B cell (primary cell): Measurements from ENCODE around the gene VKORC1L1.
"Not testable (repeated sequence)": the region's sequence is repeated elsewhere in the genome, so short reads cannot be mapped to it uniquely, and the experiment has no call there.

Experiments
- EZH2 ChIP-seq: IDR thresholded peaks from 2 replicates; pipeline ENCODE4 v1.6.1; 2012; ENCODE audit warnings: borderline replicate concordance, low read depth, mild to moderate bottlenecking, moderate library complexity, low read length; ENCODE audit not compliant: insufficient read depth, poor library complexity, severe bottlenecking
- TF ChIP-seq, protein P1 (sequence below): fragments of 200-600 bp; IDR thresholded peaks from one replicate; pipeline ENCODE4 v1.8.0; 2022; ENCODE audit warnings: antibody characterized with exemption, mild to moderate bottlenecking

DNA sequence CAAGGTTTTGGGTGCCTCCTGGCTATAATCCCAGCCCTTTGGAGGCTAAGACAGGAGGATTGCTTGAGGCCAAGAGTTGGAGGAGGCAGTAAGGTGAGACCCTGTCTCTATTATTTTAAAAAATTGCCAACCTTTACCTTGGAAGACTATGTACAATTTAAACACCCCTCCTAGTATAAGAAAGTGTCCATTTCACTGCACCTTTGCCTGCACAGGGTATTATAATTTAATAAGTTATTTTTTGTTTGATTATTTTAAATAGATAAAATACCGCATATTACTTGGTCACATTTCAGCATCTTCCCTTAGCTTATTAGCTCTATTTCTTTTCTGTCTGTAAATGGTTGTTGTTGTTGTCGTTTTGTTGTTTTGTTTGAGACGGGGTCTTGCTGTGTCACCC lies 36.2 kb upstream of the VKORC1L1 start:
- TF ChIP-seq, protein P1, sequence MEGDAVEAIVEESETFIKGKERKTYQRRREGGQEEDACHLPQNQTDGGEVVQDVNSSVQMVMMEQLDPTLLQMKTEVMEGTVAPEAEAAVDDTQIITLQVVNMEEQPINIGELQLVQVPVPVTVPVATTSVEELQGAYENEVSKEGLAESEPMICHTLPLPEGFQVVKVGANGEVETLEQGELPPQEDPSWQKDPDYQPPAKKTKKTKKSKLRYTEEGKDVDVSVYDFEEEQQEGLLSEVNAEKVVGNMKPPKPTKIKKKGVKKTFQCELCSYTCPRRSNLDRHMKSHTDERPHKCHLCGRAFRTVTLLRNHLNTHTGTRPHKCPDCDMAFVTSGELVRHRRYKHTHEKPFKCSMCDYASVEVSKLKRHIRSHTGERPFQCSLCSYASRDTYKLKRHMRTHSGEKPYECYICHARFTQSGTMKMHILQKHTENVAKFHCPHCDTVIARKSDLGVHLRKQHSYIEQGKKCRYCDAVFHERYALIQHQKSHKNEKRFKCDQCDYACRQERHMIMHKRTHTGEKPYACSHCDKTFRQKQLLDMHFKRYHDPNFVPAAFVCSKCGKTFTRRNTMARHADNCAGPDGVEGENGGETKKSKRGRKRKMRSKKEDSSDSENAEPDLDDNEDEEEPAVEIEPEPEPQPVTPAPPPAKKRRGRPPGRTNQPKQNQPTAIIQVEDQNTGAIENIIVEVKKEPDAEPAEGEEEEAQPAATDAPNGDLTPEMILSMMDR, result not testable (repeated sequence)
- not testable (repeated sequence) for TF ChIP-seq EZH2
